IMR-90 (cell line): ENCODE results near the gene MEGF11.

Source experiments
- POLR2A ChIP-seq: IDR thresholded peaks from 2 replicates; pipeline ENCODE4 v1.6.1; 2012; ENCODE audit warnings: mild to moderate bottlenecking, low read depth, low read length
- RAD21 ChIP-seq: IDR thresholded peaks from 2 replicates; pipeline ENCODE4 v1.6.1; 2012; ENCODE audit warnings: low read length, improper control_type of control experiment

DNA sequence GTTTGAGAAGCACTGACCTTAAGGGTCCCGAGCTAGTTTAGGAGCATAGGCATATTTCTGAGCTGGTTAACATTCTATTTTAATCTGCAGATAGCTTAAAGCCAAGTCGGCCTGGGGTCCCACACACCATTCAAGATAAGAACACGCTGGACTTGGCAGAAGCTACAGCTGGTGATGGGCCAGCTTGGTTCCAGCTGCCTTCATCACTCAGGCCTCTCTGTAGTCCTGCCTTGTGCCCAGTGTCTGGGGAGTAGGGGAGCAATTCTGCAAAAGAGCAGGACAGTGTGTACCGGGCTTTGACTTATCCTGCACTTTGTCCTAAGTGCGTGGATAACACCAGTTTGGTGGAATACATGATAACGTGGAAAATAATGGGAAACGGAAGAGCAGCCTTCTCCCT, 164.5 kb downstream of the MEGF11 start:
- TF ChIP-seq POLR2A (no peak), RAD21 (no peak)
